Hematopoietic multipotent progenitor cell treated with erythropoietin and hydrocortisone succinate and interleukin-3 and kit ligand, for 8 days (in vitro differentiated cells): ENCODE results near the gene DUSP8.
"Not testable (repeated sequence)": the region's sequence is repeated elsewhere in the genome, so short reads cannot be mapped to it uniquely, and the experiment has no call there.

Experiments used
- DNase-seq: peaks from one replicate; pipeline ENCODE4 v3.0.0-alpha.2; 2015

The DUSP8 gene, protein sequence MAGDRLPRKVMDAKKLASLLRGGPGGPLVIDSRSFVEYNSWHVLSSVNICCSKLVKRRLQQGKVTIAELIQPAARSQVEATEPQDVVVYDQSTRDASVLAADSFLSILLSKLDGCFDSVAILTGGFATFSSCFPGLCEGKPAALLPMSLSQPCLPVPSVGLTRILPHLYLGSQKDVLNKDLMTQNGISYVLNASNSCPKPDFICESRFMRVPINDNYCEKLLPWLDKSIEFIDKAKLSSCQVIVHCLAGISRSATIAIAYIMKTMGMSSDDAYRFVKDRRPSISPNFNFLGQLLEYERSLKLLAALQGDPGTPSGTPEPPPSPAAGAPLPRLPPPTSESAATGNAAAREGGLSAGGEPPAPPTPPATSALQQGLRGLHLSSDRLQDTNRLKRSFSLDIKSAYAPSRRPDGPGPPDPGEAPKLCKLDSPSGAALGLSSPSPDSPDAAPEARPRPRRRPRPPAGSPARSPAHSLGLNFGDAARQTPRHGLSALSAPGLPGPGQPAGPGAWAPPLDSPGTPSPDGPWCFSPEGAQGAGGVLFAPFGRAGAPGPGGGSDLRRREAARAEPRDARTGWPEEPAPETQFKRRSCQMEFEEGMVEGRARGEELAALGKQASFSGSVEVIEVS

DNA sequence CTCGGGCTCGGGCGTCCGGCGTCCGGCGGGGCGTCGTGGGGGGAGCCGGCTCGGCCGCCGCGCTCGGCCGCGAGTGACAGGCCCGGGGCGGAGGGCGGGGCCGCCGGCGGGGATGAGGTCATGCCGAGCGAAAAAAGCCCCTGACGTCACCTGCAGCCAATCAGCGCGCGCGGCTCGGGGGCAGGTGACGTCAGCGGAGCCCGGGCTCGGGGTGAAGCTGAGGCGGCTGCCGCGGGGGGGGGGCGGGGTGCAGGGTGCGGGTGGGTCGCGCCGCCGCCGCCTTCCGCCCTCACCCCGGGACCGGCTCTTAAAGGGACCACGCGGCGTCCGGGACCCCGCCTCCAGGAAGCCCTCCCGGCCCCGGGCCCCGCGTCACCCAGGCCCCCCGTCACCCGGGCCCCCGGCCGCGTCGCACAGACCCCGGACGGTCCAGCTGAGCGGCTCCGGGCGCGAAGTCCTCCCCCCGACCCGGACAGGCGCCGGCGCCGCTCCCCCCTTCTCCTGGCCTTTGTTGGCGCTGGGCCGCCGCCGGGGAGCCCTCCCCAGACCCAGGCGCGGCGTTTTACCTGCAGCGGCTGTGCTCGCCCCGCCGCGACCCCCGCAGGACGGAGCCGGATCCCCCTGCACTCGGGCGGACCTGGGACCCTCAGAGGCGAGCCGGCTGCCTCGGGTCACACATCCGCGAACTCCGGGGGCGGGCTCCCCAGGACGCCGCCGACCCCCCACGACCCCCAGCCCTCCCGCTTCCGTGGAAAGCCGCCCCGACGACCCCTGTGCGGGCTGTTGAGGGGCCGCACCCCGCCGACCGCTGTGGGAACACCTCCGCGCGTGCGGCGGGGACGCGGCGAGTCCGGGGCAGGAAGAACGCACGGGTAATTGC is at the start of gene DUSP8:
DUSP8 (minus strand) TSS at position 75 of the 880 bp plus-strand sequence. CDS start 6,445 bp downstream, outside the sequence.
- DNase-seq = peak; percentile 58

DNA sequence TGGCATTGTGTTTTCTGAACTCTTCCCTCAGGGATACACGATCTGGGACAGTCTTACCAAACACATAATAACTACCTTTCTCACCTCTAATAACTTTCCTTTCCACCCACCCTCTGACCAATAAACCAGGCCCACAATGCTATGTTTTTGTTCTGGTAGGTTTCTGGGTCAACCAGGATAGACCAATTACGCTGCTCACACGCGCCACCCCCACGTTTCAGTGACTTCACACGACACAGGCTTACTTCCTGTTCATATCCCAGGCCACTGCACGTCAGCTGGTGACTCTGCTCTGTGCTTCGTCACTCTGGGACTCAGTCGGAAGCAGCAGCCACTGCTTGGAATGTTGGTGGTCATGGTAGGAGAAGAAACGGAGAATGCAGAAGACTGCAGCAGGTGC is 47.4 kb upstream of the DUSP8 start:
- no peak for DNase-seq

DNA sequence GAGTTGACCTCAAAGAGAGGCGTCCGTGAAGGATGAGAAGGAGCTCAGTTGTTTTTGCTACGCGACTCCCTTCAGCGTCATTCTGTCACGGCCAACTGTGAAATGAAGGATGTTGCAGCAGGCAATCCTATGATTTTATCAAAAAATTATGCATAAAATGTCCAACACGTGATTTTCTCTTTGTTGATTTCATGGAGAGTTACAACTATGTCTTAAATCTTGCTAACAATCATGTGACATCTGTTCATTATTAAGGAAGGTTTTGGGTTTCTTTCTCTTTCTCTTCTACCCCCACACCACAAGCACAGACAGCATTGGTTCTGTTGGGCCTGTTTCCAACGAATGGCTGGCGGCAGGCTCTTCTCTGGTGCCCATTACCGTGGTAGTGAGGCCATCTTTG is 46.2 kb upstream of the DUSP8 start:
- DNase-seq = no peak

DNA sequence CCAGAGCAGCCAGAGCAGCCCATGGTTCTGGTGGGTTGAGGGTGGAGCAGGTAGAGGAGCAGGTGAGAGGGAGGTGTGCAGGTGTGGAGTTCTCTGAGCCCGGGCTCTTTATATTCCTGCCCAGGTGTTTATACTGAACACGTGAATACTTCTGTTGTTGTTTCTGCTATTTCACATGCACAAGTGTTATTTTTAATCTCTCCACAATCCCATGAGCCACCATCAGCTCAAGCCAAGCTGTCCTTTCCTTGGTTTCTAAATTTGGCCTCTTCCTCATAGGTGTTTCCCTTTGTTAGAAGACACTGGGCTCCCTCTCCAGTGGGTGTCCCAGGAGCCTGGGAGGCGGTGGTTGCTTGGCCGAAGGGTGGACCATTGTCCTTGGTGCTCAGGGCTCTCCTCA is 36.3 kb upstream of the DUSP8 start, which contains the start of gene KRTAP5-3:
KRTAP5-3 (minus strand) TSS at position 101 of the 400 bp plus-strand sequence; CDS start at position 23, 78 bp downstream.
- DNase-seq = no peak

DNA sequence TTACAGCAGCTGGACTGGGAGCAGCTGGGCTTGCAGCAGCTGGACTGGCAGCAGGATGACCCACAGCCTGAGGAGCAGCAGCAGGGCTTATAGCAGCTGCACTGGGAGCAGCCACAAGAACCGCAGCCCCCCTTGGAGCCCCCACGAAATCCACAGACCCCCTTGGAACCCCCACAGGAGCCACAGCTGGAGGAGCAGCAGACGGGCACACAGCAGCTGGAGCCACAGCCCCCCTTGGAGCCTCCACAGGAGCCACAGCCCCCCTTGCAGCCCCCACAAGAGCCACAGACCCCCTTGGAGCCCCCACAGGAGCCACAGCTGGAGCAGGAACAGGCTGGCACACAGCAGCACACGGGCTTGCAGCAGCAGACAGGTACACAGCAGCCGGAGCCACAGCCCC is 35.8 kb upstream of the DUSP8 start:
- DNase-seq = not testable (repeated sequence)

DNA sequence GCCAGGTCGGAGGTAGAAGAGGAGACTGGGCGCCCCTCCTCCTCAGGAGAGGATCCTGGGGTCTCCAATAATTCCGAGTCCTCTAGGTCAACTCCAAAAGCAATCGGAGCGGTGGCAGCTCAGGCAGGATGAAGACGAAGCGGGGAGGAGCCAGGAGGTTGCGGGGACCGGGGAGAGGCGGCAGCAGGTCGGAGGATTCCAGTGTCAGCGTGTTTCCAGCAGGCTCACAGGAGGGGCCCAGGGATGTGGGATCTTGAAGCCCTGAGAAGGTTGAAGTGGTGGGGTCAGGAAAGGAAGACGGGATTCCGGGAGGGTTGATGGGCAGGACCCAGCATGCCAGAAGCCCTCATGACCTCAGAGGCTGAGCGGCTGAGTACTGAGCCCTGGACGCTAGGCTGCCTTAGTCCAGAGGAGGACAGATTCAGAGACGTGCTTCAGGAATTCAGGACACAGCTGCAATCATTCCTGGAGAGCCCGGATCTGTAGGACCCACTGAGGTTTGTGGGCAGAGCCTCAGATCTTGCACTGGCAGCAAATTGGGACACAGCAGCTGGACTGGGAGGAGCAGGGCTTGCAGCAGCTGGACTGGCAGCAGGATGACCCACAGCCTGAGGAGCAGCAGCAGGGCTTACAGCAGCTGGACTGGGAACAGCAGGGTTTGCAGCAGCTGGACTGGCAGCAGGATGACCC is 35.2 kb upstream of the DUSP8 start:
- not testable (repeated sequence) for DNase-seq

DNA sequence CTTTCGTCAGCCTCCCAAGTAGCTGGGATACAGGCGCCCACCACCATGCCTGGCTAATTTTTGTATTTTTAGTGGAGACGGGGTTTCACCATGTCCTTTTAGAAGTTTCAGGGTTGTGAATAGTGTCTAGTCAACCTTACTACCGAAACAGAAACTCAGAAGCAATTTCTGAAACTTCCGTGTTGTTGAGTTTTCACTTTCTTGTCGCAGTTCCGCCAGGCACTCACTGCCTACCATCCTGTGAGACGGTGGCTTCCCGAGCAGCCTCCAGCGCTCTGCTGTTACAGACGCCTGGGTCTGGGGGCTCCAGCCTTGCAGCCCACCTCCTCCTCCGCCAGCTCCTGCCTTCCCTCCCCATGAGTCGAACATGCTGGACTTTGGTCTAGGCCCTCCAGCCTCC is 33.9 kb upstream of the DUSP8 start:
- DNase-seq = not testable (repeated sequence)

DNA sequence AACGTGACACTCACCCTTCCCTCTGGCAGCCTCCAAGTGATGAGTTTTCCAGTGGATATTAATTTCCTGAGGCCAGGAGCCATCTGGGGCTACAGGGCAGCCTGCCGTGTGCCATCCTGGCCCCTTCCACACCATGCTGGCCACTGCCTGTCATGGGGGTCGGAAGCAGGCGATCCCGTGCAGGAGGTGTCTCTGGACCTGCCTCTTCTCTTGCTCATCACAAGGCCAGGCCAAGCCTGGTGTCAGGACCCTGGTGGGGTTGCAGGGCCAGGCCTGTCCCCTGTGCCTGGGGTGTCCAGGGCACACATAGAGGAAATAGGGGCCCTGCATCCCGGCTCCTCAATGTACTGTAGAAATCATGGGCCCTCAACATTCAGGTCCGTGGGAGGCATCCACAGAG is 32.6 kb upstream of the DUSP8 start:
- no peak for DNase-seq

DNA sequence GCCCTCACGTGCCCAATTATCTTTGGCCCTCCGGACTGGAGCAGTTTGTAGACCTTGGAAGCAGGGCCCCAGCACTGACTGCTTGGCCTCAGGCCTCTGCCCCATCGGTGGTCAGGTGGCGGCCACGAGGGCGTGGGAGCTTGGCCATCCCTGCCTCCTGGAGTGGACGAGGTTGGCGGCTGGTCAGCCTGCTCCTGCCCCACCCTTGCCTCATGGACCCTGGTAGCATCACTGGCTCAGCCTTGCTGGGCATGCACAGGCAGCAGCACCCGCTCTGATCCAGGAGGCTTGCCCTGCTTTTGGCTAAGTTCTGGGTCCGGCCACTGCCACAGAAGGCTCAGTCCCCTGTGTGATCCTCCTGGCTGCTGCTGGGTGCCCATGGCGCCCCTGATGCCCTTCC is 32.1 kb upstream of the DUSP8 start:
- no peak for DNase-seq

DNA sequence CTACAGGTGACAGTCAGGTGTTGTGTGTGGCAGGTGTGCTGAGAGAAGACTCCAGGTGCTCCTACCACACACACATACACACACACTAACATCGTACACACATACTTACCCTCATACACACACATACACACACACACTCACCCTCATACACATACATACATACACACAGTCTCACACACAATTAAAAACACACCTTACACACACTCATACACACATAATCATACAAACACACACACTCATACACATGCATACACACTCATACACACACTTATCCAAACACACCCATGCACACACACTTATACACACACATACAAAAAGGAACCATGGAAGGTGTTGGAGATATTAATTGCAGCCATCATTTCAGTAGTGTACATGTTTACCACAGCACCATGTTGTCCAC is 31.6 kb upstream of the DUSP8 start:
- DNase-seq = no peak

DNA sequence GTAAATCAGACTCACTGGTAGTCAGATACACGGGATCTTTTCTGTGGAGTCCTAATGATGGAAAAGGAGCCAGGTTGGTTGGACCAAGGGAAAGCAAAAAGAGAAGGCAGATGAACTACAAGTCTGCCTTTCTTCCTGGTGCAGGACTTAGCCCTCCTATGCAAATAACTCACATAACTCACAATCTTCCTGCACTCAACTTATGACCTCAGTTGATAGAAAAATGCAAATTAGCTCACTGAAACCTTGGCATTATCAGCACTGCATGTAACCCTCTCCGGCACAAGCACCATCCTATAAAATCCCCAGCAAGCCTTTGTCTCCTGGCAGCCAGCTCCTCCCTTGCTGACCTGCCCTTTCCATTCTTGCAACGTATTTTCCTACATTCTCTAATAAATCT is 29.6 kb upstream of the DUSP8 start:
- not testable (repeated sequence) for DNase-seq

DNA sequence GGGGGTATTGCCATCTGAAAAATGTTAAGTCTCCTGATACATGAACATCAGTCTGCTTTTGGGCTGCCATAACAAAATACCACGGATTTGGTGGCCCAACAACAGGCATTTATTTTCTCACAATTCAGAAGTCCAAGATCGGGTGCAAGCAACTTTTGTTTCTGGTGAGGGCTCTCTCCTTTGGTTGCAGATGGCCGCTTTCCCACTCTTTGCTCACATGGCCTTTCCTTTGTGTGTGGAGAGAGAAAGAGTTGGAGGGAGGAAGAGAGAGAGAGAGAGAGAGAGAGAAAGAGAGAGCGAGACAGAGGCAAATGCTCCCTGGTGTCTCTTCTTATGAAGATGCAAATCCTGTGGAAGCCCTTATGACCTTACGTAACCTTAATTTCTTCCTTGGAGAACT is 28.6 kb upstream of the DUSP8 start:
- DNase-seq = no peak

DNA sequence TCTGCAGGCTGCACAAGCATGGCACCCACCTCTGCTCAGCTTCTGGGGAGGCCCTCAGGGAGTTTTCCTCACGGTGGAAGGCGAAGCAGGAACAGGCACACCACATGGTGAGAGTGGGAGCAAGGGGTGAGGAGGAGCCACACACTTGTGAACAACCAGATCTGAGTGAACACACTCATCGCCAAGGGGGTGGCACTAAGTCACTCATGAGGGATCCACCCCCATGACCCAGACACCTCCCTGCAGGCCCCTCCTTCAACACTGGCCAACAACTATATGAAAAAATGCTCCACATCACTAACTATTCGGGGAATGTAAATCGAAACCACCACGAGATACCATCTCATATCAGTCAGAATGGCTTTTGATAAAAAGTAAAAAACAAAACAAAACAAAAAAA is 26.7 kb upstream of the DUSP8 start:
- no peak for DNase-seq

DNA sequence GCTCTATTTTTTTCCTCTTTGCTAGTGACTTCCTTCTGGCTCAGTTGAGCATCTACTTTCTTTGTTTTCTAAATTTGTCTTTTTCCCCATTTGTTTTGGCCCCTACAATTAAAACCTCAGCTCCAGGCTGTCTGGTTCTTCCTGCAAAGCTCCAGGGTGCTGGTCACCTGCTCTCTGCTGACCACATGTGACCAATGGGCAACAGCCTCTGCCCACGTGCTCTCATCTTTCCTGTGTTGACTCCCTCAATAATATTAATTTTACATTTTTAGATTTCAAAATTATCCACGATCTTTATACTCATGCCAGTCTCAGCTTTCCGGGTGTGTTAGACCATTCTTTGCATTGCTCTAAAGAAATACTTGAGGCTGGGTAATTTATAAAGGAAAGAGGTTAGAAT is 26.3 kb upstream of the DUSP8 start:
- DNase-seq = not testable (repeated sequence)

DNA sequence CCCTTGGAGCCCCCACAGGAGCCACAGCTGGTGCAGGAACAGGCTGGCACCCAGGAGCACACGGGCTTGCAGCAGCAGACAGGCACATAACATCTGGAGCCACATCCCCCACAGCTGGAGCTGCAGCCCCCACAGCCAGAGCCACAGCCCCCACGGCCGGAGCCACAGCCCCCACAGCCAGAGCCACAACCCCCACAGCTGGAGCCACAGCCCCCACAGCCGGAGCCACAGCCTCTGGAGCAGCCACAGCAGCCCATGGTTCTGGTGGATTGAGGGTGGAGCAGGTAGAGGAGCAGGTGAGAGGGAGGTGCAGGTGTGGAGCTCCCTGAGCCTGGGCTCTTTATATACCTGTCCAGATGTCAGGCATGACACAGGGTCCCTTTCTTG is 25.9 kb upstream of the DUSP8 start, which contains the start of gene KRTAP5-2:
KRTAP5-2 (minus strand) TSS at position 301 of the 387 bp plus-strand sequence; CDS start at position 257, 44 bp downstream.
- no peak for DNase-seq

DNA sequence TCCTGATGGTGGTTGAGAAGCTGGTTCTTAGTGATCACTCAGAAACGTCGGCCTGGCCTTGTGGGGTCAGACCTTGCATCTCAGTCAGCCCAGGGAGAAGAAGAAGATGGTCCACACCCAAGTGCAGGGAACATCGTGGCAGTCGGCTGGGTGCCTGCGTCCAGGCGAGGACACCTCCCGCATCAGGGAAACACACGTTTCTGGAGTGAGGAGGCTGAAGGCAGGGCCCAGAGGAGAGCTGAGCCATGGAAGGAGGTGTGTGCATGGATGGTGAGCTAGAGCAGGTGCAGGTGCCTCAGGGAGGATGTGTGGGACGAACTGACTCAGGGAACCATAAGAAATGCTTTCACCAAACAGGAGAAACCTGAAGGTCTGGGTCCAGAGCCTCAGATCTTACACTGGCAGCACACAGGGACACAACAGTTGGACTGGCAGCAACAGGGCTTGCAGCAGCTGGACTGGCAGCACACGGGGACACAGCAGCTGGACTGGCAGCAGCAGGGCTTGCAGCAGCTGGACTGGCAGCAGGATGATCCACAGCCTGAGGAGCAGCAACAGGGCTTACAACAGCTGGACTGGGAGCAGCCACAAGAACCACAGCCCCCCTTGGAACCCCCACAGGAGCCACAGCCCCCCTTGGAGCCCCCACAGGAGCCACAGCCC is 25.4 kb upstream of the DUSP8 start:
- no peak for DNase-seq

DNA sequence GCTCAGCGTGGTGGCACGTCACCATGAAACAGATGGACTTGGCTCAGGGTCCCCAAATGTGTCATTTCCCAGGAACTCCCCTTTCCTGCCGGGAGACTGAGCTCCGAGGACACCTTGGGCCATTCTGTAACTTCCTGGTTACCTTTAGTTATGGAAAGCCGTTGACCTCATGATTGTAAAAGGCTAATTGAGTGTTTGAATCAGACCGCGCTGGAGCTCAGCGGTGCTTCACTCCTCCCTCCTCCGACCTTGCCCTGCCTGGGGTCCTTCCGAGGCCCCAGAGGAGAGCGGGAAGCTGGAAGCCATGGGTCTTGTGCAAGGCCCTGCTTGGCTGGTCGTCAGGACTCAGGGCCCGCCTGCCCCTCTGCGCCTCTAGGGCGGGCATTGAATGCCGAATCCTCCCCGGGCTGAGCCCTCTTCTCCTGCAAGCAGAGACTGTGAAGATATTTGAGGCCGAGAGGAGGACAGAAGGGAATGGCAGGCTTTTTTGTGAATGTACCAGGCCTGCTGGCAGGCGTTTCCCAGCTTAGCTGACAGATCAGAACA is 24.6 kb upstream of the DUSP8 start:
- not testable (repeated sequence) for DNase-seq

DNA sequence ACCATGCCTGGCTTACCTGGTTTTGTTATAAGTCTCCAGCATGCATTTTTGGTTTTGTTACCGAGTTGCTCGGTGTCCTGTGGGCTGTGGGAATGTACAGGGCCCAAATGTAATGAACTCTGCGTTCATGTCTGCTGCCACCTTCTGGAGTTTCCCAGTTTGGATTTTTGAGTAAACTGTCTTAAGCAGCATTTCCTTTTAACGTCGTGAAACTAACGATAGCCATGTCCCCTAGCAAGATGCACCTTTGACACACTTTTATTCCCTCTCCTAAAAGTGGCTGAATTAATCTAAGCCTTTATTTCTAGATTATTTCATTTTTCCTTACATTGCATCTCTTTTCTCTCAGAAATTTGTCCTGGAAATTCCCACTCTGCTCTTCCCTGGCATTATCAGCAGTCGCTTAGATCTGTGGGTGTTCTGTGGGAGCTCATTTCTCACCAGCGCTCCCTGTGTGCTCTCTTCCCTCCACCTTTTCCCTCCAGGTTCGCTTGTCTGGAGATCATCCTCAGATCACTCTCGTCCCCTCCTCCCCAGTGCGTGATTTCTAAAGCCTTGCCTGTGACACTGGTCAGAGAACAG is 24.0 kb upstream of the DUSP8 start:
- DNase-seq = not testable (repeated sequence)

DNA sequence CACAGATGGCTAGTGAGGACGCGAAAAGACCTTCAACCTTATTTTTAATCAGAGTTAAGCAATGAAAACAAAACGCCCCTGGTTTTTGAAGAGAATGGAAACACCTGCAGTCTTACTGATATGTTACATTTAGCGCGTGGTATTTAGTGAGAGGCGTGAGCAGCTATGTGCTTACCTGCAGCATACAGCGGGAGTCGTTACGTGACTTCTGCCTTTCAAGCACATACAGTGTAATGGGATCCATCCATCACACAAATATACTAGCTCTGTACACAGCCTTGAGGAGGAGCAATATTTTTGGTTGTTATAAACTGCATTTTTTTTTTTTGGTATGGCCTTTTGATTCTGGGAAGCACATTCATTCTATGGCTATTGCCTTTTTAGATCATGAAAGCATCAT is 20.6 kb upstream of the DUSP8 start:
- DNase-seq = no peak

DNA sequence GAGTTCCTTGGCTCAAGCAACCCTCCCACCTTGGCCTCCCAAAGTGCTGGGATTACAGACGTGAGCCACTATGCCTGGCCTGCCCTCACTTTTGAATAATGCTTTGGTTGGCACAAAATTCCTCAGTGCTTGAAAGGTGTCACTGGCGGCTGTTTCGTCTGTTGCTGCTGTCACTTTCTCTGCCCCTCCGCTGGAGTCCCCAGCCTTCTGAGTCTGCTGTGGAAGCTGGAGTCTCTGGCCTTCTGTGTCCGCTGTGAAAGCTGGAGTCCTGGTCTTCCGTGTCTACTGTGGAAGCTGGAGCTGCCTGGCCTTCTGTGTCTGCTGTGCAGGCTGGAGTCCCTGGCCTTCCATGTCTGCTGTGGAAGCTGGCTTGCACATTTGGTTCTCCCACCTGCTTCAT is 17.9 kb upstream of the DUSP8 start:
- DNase-seq = no peak
